Peyer's patch (tissue), 4 donors: ENCODE measurements around the gene CAPN8. TPM values are rescaled to one million over a fixed set of nuclear protein-coding genes. Genes with fewer than 3 reads are reported as not detected.

Experiments used
- DNase-seq, 3 donors: peaks; one replicate each; pipeline ENCODE4 v3.0.0-alpha.2; 2017 to 2019
- H3K27ac ChIP-seq, 4 donors: fragments of 200-600 bp; sonication (generic); one replicate each; pipeline ENCODE4 v1.5.1; 2016 to 2019
- H3K27me3 ChIP-seq, 2 donors: fragments of 200-600 bp; sonication (generic); one replicate each; pipeline ENCODE4 v1.5.1; 2019
- H3K36me3 ChIP-seq, 3 donors: fragments of 200-600 bp; sonication (generic); one replicate each; pipeline ENCODE4 v1.5.1; 2016 to 2019
- H3K4me1 ChIP-seq, 4 donors: fragments of 200-600 bp; sonication (generic); one replicate each; pipeline ENCODE4 v1.5.1; 2016 to 2019
- H3K4me3 ChIP-seq, 4 donors: fragments of 200-600 bp; sonication (generic); 1 replicate in 3 of 4; 2 replicates in 1 of 4; pipeline ENCODE4 v1.5.1; 2016 to 2019; ENCODE audit warnings: mild to moderate bottlenecking in 1 of 4
- H3K9me3 ChIP-seq, 4 donors: fragments of 200-600 bp; sonication (generic); one replicate each; pipeline ENCODE4 v1.5.1; 2016 to 2019; ENCODE audit warnings: mild to moderate bottlenecking in 1 of 4
- POLR2A ChIP-seq, 2 donors: fragments of 450-650 bp; IDR thresholded peaks; one replicate each; pipeline ENCODE4 v1.5.1; 2017; ENCODE audit warnings: antibody characterized with exemption in 2 of 2, mild to moderate bottlenecking in 2 of 2, moderate library complexity in 2 of 2
- total RNA-seq, 4 donors: library from RNA; depleted of rRNA; stranded (reverse); fragments of >200 nt; gene quantifications; one replicate each; pipeline ENCODE4 v1.1.0, GENCODE V29; 2016
- TF ChIP-seq, protein P1 (sequence below), 6 experiments: fragments of 450-650 bp in 4 of 6; fragments of 200-600 bp in 2 of 6; sonication (generic) in 1 of 6; IDR thresholded peaks; one replicate each; pipeline ENCODE4 v1.5.1; 2017 to 2019; ENCODE audit warnings: antibody characterized with exemption in 6 of 6, mild to moderate bottlenecking in 3 of 6, moderate library complexity in 1 of 6

CAPN8 gene
- total RNA-seq, 4 donors from 2014 or later = 9.9 to 74.0 (median 31.4) TPM

DNA sequence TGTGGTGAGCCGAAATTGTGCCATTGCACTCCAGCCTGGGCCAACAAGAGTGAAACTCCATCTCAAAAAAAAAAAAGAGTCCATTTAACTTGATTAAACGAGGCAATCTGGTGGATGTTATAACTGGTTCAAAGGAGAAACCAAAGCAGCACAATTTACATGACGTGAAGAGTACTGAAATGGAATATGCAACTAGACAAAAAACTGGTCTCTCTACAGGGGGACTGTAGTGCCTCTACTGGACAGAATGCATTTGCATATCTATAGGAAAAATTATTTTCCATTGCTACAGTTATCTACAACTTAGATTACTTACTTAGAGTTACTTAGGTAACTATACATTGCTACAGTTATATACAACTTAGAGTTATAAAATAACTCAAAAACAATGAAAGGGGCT, 44.1 kb upstream of the CAPN8 start:
- peaks cover 0 to 5% (median 0%) of the 10 kb centered on the region in 4 donors for H3K9me3 ChIP-seq
- H3K27me3 ChIP-seq = no peaks in the 10 kb centered on the region
- no peak overlapping the region for H3K4me3 ChIP-seq
- no peaks in the 10 kb centered on the region for H3K36me3 ChIP-seq
- TF ChIP-seq, protein P1, sequence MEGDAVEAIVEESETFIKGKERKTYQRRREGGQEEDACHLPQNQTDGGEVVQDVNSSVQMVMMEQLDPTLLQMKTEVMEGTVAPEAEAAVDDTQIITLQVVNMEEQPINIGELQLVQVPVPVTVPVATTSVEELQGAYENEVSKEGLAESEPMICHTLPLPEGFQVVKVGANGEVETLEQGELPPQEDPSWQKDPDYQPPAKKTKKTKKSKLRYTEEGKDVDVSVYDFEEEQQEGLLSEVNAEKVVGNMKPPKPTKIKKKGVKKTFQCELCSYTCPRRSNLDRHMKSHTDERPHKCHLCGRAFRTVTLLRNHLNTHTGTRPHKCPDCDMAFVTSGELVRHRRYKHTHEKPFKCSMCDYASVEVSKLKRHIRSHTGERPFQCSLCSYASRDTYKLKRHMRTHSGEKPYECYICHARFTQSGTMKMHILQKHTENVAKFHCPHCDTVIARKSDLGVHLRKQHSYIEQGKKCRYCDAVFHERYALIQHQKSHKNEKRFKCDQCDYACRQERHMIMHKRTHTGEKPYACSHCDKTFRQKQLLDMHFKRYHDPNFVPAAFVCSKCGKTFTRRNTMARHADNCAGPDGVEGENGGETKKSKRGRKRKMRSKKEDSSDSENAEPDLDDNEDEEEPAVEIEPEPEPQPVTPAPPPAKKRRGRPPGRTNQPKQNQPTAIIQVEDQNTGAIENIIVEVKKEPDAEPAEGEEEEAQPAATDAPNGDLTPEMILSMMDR (IDR thresholded peaks at IDR 0.05) = peak in 2 of 6 experiments; percentile 13 to 15
- no peak for TF ChIP-seq POLR2A (IDR thresholded peaks at IDR 0.05)
- H3K27ac ChIP-seq = no peak overlapping the region
- H3K4me1 ChIP-seq = peaks cover 0 to 49% (median 4%) of the 10 kb centered on the region in 4 donors
- DNase-seq = no peak

- Histone ChIP-seq H3K9me3 (peaks cover 0 to 5% (median 0%) of the 10 kb centered on the region in 4 donors), H3K4me1 (peaks cover 0 to 43% (median 2%) of the 10 kb centered on the region in 4 donors), H3K27ac (peak overlapping the region in 1 of 4 donors; percentile 96), H3K4me3 (no peak overlapping the region), H3K27me3 (no peaks in the 10 kb centered on the region), H3K36me3 (no peaks in the 10 kb centered on the region)
- TF ChIP-seq, protein P1 (IDR thresholded peaks at IDR 0.05) = no peak
- no peak for TF ChIP-seq POLR2A (IDR thresholded peaks at IDR 0.05)
- DNase-seq = peak in 1 of 3 donors; percentile 28
These were observed 43.3 kb upstream of the CAPN8 start for GRCh38 chr1:223708651-223709268.

GRCh38 chr1:223708001-223708359, 42.5 kb upstream of the CAPN8 start:
- H3K27ac ChIP-seq = peak overlapping the region; percentile 57 to 96 (median 78)
- peaks cover 0 to 5% (median 0%) of the 10 kb centered on the region in 4 donors for H3K9me3 ChIP-seq
- no peaks in the 10 kb centered on the region for H3K36me3 ChIP-seq
- TF ChIP-seq, protein P1 (IDR thresholded peaks at IDR 0.05) = peak in 3 of 6 experiments; percentile 61 to 64 (median 62)
- TF ChIP-seq POLR2A (IDR thresholded peaks at IDR 0.05) = no peak
- H3K4me1 ChIP-seq = peaks cover 0 to 37% (median 0%) of the 10 kb centered on the region in 4 donors
- no peaks in the 10 kb centered on the region for H3K27me3 ChIP-seq
- DNase-seq = peak in 1 of 3 donors; percentile 61
- H3K4me3 ChIP-seq = peak overlapping the region in 1 of 4 donors; percentile 15

DNA sequence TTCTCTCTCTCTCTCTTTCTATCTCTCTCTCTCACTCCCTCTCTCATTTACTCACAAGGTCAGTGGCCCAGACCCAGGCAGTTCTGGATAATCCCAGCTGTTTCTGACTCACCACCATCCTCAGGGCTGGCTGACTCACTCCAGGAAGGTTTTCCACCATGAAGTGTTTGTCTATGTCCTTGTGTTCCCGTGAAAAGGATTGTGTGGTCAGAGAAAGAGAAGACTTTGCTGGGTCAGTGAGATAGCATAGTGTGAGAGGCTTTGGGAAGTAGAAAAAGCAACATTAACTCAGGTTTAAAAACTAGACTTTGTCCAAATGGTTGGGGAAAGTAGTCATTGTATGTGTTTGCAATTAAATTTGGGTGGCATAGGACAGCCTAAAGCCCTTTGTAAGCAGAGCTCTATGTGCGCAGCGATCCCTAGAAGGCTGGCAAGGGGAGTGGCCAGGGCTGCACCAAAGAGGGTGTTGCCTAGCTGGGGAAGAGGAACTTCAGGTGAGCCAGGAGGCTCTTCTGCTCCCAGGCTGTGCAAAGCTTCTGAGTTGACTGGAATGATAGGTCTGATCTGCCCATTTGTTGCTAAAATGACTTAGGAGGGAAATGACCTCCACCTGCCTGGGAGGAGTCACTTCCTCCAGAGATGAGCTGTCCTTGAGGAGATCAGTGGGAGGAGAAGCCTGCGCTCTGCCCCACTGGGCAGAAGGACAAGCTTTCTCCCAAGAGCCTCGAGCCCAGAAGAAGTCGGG, 41.9 kb upstream of the CAPN8 start:
- DNase-seq = peak in 2 of 3 donors; percentile 70 to 86
- no peaks in the 10 kb centered on the region for H3K36me3 ChIP-seq
- peaks cover 0 to 37% (median 0%) of the 10 kb centered on the region in 4 donors for H3K4me1 ChIP-seq
- peak in 1 of 2 donors; percentile 24 for TF ChIP-seq POLR2A (IDR thresholded peaks at IDR 0.05)
- TF ChIP-seq, protein P1 (IDR thresholded peaks at IDR 0.05) = peak in 2 of 6 experiments; percentile 1 to 5
- peak overlapping the region; percentile 57 to 96 (median 78) for H3K27ac ChIP-seq
- H3K27me3 ChIP-seq = no peaks in the 10 kb centered on the region
- peaks cover 0 to under 1% (median 0%) of the 10 kb centered on the region in 4 donors for H3K9me3 ChIP-seq
- peak overlapping the region in 1 of 4 donors; percentile 15 for H3K4me3 ChIP-seq

GRCh38 chr1:223706077-223706973, 40.8 kb upstream of the CAPN8 start:
- no peaks in the 10 kb centered on the region for H3K36me3 ChIP-seq
- no peak overlapping the region for H3K4me3 ChIP-seq
- peak in 1 of 3 donors; percentile 56 for DNase-seq
- no peaks in the 10 kb centered on the region for H3K27me3 ChIP-seq
- H3K9me3 ChIP-seq = no peaks in the 10 kb centered on the region
- peak overlapping the region; percentile 25 to 96 (median 78) for H3K27ac ChIP-seq
- no peak for TF ChIP-seq POLR2A (IDR thresholded peaks at IDR 0.05)
- TF ChIP-seq, protein P1 (IDR thresholded peaks at IDR 0.05) = no peak
- peaks cover 0 to 37% (median 0%) of the 10 kb centered on the region in 4 donors for H3K4me1 ChIP-seq
